Fibroblast of pulmonary artery (primary cell): ENCODE measurements around the gene REG4.
"Not testable (repeated sequence)": the region's sequence is repeated elsewhere in the genome, so short reads cannot be mapped to it uniquely, and the experiment has no call there.

Experiments used
- DNase-seq: peaks from one replicate; pipeline ENCODE4 v3.0.0-alpha.2; 2010; ENCODE audit warnings: low read depth
- H3K4me3 ChIP-seq: replicated peaks from 2 replicates; pipeline ENCODE4 v1.5.1; 2011; ENCODE audit warnings: low read depth, mild to moderate bottlenecking, control low read depth, low read length, moderate library complexity
- CTCF ChIP-seq: IDR thresholded peaks from 2 replicates; pipeline ENCODE4 v1.5.1; 2011; ENCODE audit warnings: mild to moderate bottlenecking, control low read depth, low read length, inconsistent platforms; ENCODE audit errors: missing control alignments

Gene REG4

GRCh38 chr1:119840745-119841144 is 29.5 kb upstream of the REG4 start:
- no peak for TF ChIP-seq CTCF
- no peak overlapping the region for H3K4me3 ChIP-seq
- no peak for DNase-seq

DNA sequence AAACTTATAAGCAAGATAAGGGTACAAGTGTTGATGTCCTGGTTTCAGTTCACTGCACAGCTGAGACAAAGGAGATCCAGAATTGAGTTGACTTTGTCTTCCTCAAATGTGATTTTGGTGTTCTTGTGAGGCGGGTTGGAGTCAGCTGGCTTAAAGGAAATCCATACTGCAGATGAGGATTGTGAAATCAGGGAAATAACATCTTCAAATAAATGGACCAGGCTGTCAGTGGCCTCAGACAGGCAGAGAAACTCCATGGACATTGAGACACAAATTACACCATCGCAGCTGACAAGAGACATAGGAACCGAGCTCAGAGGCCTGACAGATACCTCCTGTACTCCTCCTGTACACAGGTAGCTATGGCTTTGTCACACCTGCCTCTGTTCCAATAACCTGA is 27.0 kb upstream of the REG4 start:
- no peak overlapping the region for H3K4me3 ChIP-seq
- no peak for TF ChIP-seq CTCF
- peak; percentile 42 for DNase-seq

DNA sequence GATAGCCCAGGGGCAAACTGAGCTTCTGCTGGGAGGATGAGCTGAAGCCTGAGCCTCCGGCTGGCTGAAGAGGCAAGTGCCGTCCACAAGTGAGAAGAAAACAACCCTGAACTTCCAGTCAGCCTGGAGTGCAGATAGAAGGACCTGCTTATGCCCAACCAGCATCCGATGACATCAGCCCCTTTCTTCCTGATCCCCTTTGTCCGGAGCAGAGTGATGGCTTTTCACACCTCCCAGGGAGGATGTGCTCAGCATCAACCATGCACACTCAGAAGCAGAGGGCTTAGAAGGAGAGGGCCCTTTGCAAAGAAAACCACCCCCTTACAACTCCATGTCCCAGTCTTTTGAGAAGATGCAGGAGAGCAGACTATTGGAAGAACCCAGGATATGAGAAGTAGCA is 23.7 kb upstream of the REG4 start:
- TF ChIP-seq CTCF = no peak
- DNase-seq = no peak
- H3K4me3 ChIP-seq = no peak overlapping the region

DNA sequence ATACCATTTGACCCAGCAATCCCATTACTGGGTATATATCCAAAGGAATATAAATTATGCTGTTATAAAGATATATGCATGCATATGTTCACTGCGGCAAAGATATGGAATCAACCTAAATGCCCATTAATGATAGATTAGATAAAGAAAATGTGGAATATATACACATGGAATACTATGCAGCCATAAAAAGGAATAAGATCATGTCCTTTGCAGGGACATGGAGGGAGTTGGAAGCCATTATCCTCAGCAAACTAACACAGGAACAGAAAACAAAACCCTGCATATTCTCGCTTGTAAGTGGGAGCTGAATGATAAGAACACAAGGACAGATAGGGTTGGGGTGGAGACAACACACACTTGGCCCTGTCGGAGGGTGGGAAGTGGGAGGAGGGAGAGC is 19.8 kb upstream of the REG4 start:
- no peak for TF ChIP-seq CTCF
- H3K4me3 ChIP-seq = no peak overlapping the region
- DNase-seq = no peak

DNA sequence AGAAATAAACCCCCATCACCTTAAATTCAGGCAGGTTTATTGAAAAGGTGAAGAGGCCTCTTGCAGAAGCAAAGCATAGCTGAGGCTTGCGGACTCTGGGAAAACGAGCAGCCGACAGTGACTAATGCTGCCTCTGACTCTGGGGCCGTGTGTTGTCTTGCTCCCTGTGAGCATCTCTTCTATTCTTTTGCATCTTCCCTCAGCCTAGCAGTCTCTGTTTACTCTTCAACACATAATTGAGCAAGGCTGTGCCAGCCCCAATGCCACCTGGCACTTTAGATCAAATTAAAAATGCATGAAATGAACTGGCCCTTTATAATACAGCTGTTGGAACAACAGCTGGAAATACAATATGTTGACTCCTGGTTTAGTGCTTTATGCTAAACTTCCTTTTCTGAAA is 18.4 kb upstream of the REG4 start:
- TF ChIP-seq CTCF = no peak
- H3K4me3 ChIP-seq = no peak overlapping the region
- no peak for DNase-seq

GRCh38 chr1:119829006-119829405 is 17.7 kb upstream of the REG4 start:
- not testable (repeated sequence) for H3K4me3 ChIP-seq, DNase-seq

DNA sequence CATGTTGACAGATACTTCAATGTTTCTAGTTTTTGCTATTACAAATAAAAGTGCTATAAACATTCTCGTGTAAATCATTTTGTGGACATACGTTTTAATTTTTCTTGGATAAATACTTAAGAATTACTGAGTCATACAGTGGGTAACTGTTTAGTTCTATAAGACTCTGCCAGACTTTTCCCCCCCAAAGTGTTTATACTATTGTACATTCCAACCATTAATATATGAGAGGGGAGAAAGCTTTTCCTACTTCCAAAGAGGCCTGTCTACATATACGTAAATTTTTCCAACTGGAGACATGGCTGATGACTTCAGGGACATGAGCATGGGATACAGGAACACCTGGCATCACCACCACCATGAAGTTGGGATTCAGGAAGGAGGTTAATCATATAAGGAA is 17.0 kb upstream of the REG4 start:
- TF ChIP-seq CTCF = no peak
- no peak for DNase-seq
- H3K4me3 ChIP-seq = no peak overlapping the region

DNA sequence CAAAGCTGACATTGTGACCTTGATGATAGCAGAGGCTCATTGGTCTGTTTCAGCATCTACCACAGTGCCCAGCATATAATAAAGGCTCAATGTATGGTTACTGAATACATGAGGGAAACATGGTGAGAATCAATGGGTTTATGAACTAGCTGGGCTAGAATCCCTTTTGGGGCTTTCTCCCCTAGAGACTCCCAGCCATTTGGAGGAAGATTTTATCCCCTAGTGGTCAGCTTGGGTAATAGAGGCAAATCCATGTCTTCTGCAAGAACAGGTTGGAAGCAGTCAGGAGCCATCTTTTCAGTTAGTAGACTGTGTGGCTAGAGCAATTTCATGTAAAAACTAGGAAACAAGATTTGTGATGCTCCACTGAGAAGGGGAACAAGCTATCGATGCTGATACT is 15.8 kb upstream of the REG4 start:
- no peak overlapping the region for H3K4me3 ChIP-seq
- no peak for DNase-seq
- TF ChIP-seq CTCF = peak; percentile 49
